Adipocyte (in vitro differentiated cells): ENCODE data around the gene HCAR2.
"Not testable (repeated sequence)": the region's sequence is repeated elsewhere in the genome, so short reads cannot be mapped to it uniquely, and the experiment has no call there.

Source experiments
- DNase-seq: peaks from one replicate; pipeline ENCODE4 v3.0.0-alpha.2; 2015; ENCODE audit warnings: low read depth
- H3K27me3 ChIP-seq: replicated peaks from 2 replicates; pipeline ENCODE4 v1.7.0; 2013; ENCODE audit warnings: mild to moderate bottlenecking, low read length, moderate library complexity; ENCODE audit not compliant: control insufficient read depth, insufficient read depth
- H3K36me3 ChIP-seq: 2 replicates; pipeline ENCODE4 v1.7.0; 2013; ENCODE audit warnings: low read length, mild to moderate bottlenecking, moderate library complexity; ENCODE audit not compliant: control insufficient read depth, insufficient read depth, severe bottlenecking
- H3K4me1 ChIP-seq: 2 replicates; pipeline ENCODE4 v1.7.0; 2013; ENCODE audit warnings: mild to moderate bottlenecking, low read length, moderate library complexity; ENCODE audit not compliant: control insufficient read depth, insufficient read depth
- H3K4me3 ChIP-seq: 2 replicates; pipeline ENCODE4 v1.7.0; 2013; ENCODE audit warnings: mild to moderate bottlenecking, low read length, moderate library complexity
- H3K9ac ChIP-seq: 2 replicates; pipeline ENCODE4 v1.7.0; 2013; ENCODE audit warnings: mild to moderate bottlenecking, low read length, moderate library complexity
- H3K9me3 ChIP-seq: 2 replicates; pipeline ENCODE4 v1.7.0; 2013; ENCODE audit warnings: mild to moderate bottlenecking, low read length, moderate library complexity; ENCODE audit not compliant: control insufficient read depth

HCAR2 gene

GRCh38 chr12:122659579-122659978 lies 43.6 kb downstream of the HCAR2 start:
- no peak overlapping the region for H3K4me3 ChIP-seq
- no peaks in the 10 kb centered on the region for H3K4me1 ChIP-seq
- H3K27me3 ChIP-seq: no peaks in the 10 kb centered on the region
- no peaks in the 10 kb centered on the region for H3K9me3 ChIP-seq
- no peak overlapping the region for H3K9ac ChIP-seq
- no peaks in the 10 kb centered on the region for H3K36me3 ChIP-seq
- DNase-seq: no peak

GRCh38 chr12:122656298-122656697 lies 46.9 kb downstream of the HCAR2 start:
- H3K9ac ChIP-seq: no peak overlapping the region
- no peak for DNase-seq
- no peaks in the 10 kb centered on the region for H3K4me1 ChIP-seq
- H3K9me3 ChIP-seq: no peaks in the 10 kb centered on the region
- no peaks in the 10 kb centered on the region for H3K27me3 ChIP-seq
- H3K36me3 ChIP-seq: no peaks in the 10 kb centered on the region
- no peak overlapping the region for H3K4me3 ChIP-seq

- not testable (repeated sequence) for H3K4me1 ChIP-seq, H3K4me3 ChIP-seq, H3K27me3 ChIP-seq, H3K9ac ChIP-seq, H3K36me3 ChIP-seq, H3K9me3 ChIP-seq, DNase-seq
Observed at GRCh38 chr12:122653291-122653690, 49.9 kb downstream of the HCAR2 start.

- Histone ChIP-seq H3K9ac (no peak overlapping the region), H3K27me3 (no peaks in the 10 kb centered on the region), H3K4me1 (peaks cover 4% of the 10 kb centered on the region), H3K36me3 (no peaks in the 10 kb centered on the region), H3K4me3 (no peak overlapping the region), H3K9me3 (no peaks in the 10 kb centered on the region)
- no peak for DNase-seq
Observed at GRCh38 chr12:122651520-122652224, 51.5 kb downstream of the HCAR2 start.
